A549 (cell line): ENCODE data around the gene GPR155. TPM values are rescaled to one million over a fixed set of nuclear protein-coding genes. Genes with fewer than 3 reads are reported as not detected.

Source experiments
- ATAC-seq, 2 experiments: fragments of 200-7000 bp in 1 of 2; fragments of >200 bp in 1 of 2; cut with Nextera tagmentation in 1 of 2; cut with Tn5 transposase in 1 of 2; 3 replicates each; pipeline versions ENCODE4 v1.8.0 to v1.9.1; 2018 to 2020; ENCODE audit warnings: mild to moderate bottlenecking in 1 of 2, moderate library complexity in 1 of 2
- CTCF ChIA-PET: fragments of 300-600 bp; sonication (Branson Sonifier 250); formaldehyde crosslinking; extraction: SDS; loops from one replicate; lab custom pipeline; 2021; ENCODE audit warnings: antibody characterized with exemption, inconsistent platforms; lab: Yijun Ruan, JAX
- POLR2A ChIA-PET: fragments of 350-600 bp; formaldehyde crosslinking; extraction: SDS; loops from one replicate; lab custom pipeline; 2021; ENCODE audit warnings: antibody characterized with exemption, inconsistent platforms; lab: Yijun Ruan, JAX
- DNase-seq, 2 experiments: peaks; one replicate each; pipeline versions ENCODE4 v3.0.0 to v3.0.0-alpha.2; 2011 to 2016; ENCODE audit warnings: low read depth in 1 of 2, low spot score in 1 of 2
- FAIRE-seq: peaks from 2 replicates; lab custom pipeline; 2011; peaks lifted over from hg19 to GRCh38; lab: Jason Lieb, UNC
- H3K27ac ChIP-seq, 2 experiments: fragments of >200 bp; sonication (Bioruptor Twin); formaldehyde crosslinking; 3 replicates each; pipeline ENCODE4 v1.5.1; 2016 to 2017
- H3K4me1 ChIP-seq: fragments of >200 bp; sonication (Bioruptor Twin); formaldehyde crosslinking; 3 replicates; pipeline ENCODE4 v1.6.1; 2016
- H3K4me2 ChIP-seq: fragments of >200 bp; sonication (Bioruptor Twin); formaldehyde crosslinking; 3 replicates; pipeline ENCODE4 v1.6.1; 2016
- H3K4me3 ChIP-seq: fragments of >200 bp; sonication (Bioruptor Twin); formaldehyde crosslinking; 3 replicates; pipeline ENCODE4 v1.5.1; 2016
- H3K9me3 ChIP-seq: fragments of >200 bp; sonication (Bioruptor Twin); formaldehyde crosslinking; 3 replicates; pipeline ENCODE4 v1.6.1; 2016
- CBX8 ChIP-seq: fragments of 200-600 bp; sonication (generic); IDR thresholded peaks from 2 replicates; pipeline ENCODE4 v1.6.1; 2016
- CTCF ChIP-seq: fragments of >200 bp; sonication (Bioruptor Twin); formaldehyde crosslinking; IDR thresholded peaks from 3 replicates; pipeline ENCODE4 v1.5.1; 2016
- E2F6 ChIP-seq: IDR thresholded peaks from 2 replicates; pipeline ENCODE4 v1.6.1; 2012; ENCODE audit warnings: low read depth, borderline replicate concordance
- EHF ChIP-seq: fragments of 250-450 bp; sonication (Bioruptor Pico); IDR thresholded peaks from 2 replicates; pipeline ENCODE4 v1.5.0; 2020; ENCODE audit warnings: mild to moderate bottlenecking
- EHMT2 ChIP-seq: fragments of 200-600 bp; sonication (generic); IDR thresholded peaks from 2 replicates; pipeline ENCODE4 v1.6.1; 2016; ENCODE audit warnings: antibody characterized with exemption, low read depth, mild to moderate bottlenecking, moderate library complexity
- EP300 ChIP-seq, 2 experiments: fragments of >200 bp; sonication (Bioruptor Twin); formaldehyde crosslinking; IDR thresholded peaks; 2 replicates in 1 of 2; 3 replicates in 1 of 2; pipeline ENCODE4 v1.6.1; 2016 to 2017
- HEYL ChIP-seq: fragments of 250-450 bp; sonication (Bioruptor Pico); IDR thresholded peaks from 2 replicates; pipeline ENCODE4 v1.8.0; 2021; ENCODE audit warnings: mild to moderate bottlenecking, moderate library complexity
- HMGXB4 ChIP-seq: fragments of 250-450 bp; sonication (Bioruptor Pico); IDR thresholded peaks from 2 replicates; pipeline ENCODE4 v1.5.0; 2021; ENCODE audit warnings: mild to moderate bottlenecking, moderate library complexity, borderline replicate concordance
- HOXA7 ChIP-seq: fragments of 250-450 bp; sonication (Bioruptor Pico); IDR thresholded peaks from 2 replicates; pipeline ENCODE4 v1.5.0; 2020; ENCODE audit warnings: mild to moderate bottlenecking, moderate library complexity
- JUNB ChIP-seq: fragments of >200 bp; sonication (Bioruptor Twin); formaldehyde crosslinking; IDR thresholded peaks from 2 replicates; pipeline ENCODE4 v1.6.1; 2016
- MAX ChIP-seq: IDR thresholded peaks from 2 replicates; pipeline ENCODE4 v1.6.1; 2012
- MYC ChIP-seq: IDR thresholded peaks from 2 replicates; pipeline ENCODE4 v1.6.1; 2012; ENCODE audit warnings: mild to moderate bottlenecking, inconsistent platforms, low read length, improper control_type of control experiment, borderline replicate concordance
- NFE2L2 ChIP-seq: fragments of 150-350 bp; conservative IDR thresholded peaks from 2 replicates; pipeline ENCODE4 v1.6.1; 2014; ENCODE audit warnings: low read length
- NPAS2 ChIP-seq: fragments of 250-450 bp; sonication (Bioruptor Pico); IDR thresholded peaks from 2 replicates; pipeline ENCODE4 v1.8.0; 2022; ENCODE audit warnings: mild to moderate bottlenecking, moderate library complexity, borderline replicate concordance
- NR3C1 ChIP-seq: fragments of >200 bp; sonication (Bioruptor Twin); formaldehyde crosslinking; IDR thresholded peaks from 3 replicates; pipeline ENCODE4 v1.6.1; 2017
- PHF8 ChIP-seq: fragments of 200-600 bp; sonication (generic); IDR thresholded peaks from 2 replicates; pipeline ENCODE4 v1.6.1; 2016; ENCODE audit warnings: low read depth, mild to moderate bottlenecking, antibody characterized with exemption, moderate library complexity, borderline replicate concordance
- RNF2 ChIP-seq: fragments of 200-600 bp; sonication (generic); IDR thresholded peaks from 2 replicates; pipeline ENCODE4 v1.6.1; 2016; ENCODE audit warnings: low read depth, mild to moderate bottlenecking, antibody characterized with exemption, moderate library complexity, borderline replicate concordance
- SREBF2 ChIP-seq: fragments of 450-650 bp; IDR thresholded peaks from 2 replicates; pipeline ENCODE4 v1.6.1; 2014; ENCODE audit warnings: mild to moderate bottlenecking, moderate library complexity
- TFCP2L1 ChIP-seq: fragments of 250-450 bp; sonication (Bioruptor Pico); IDR thresholded peaks from 2 replicates; pipeline ENCODE4 v1.5.0; 2021; ENCODE audit warnings: mild to moderate bottlenecking
- TP53 ChIP-seq: fragments of 250-450 bp; sonication (Bioruptor Pico); IDR thresholded peaks from 2 replicates; pipeline ENCODE4 v1.5.0; 2021; ENCODE audit warnings: mild to moderate bottlenecking, moderate library complexity
- ZC3H11A ChIP-seq: fragments of 450-650 bp; IDR thresholded peaks from 2 replicates; pipeline ENCODE4 v1.6.1; 2014; ENCODE audit warnings: antibody characterized with exemption, mild to moderate bottlenecking
- ZFP36 ChIP-seq: fragments of 450-650 bp; IDR thresholded peaks from 2 replicates; pipeline ENCODE4 v1.6.1; 2014; ENCODE audit warnings: borderline replicate concordance; ENCODE audit not compliant: partially characterized antibody
- WGBS: methylation state at CpG from one replicate; pipeline ENCODE4 v1.1.6; 2017; ENCODE audit errors: missing lambda C conversion rate; 5-methylcytosine and 5-hydroxymethylcytosine counted together
- polyA plus RNA-seq, 4 experiments: library from polyadenylated mRNA; depleted of rRNA in 3 of 4; stranded (reverse); fragments of >200 nt; fragmentation: RNase III in 1 of 4; extraction: RNeasy Plus Mini Kit Qiagen cat#74134 plus additional on column Dnase treatment in 1 of 4; gene quantifications; 2 replicates in 3 of 4; 3 replicates in 1 of 4; pipeline ENCODE4 v1.2.3, GENCODE V29; 2011 to 2017

Gene GPR155
- polyA plus RNA-seq, 2 of the 4 experiments (the other 2 are of a cell fraction): 0.49 to 1.7 TPM

GRCh38 chr2:174477759-174478158, 9.1 kb downstream of the GPR155 start:
- POLR2A ChIA-PET: no interaction called here
- Histone ChIP-seq H3K27ac (no peak overlapping the region), H3K4me2 (no peak overlapping the region), H3K4me3 (no peak overlapping the region), H3K9me3 (no peaks in the 10 kb centered on the region), H3K4me1 (no peaks in the 10 kb centered on the region)
- ATAC-seq (no peak), DNase-seq (no peak), FAIRE-seq (no peak)
- CTCF ChIA-PET: interaction anchor here (1.0 to 1.7 kb wide), 2 partner anchors 9 to 15 kb away, joined by 3 to 8 read pairs; partner anchors contain the start of gene GPR155
- no peak for TF ChIP-seq NFE2L2
- no peak for TF ChIP-seq ZFP36
- TF ChIP-seq TFCP2L1 (CRISPR knock-in tag): no peak
- TF ChIP-seq NPAS2: no peak
- no peak for TF ChIP-seq EP300 (IDR thresholded peaks at IDR 0.05)
- TF ChIP-seq SREBF2: no peak
- TF ChIP-seq NR3C1: no peak
- no peak for TF ChIP-seq MYC
- TF ChIP-seq ZC3H11A: no peak
- TF ChIP-seq PHF8: no peak
- no peak for TF ChIP-seq JUNB
- no peak for TF ChIP-seq CBX8
- 68% methylated on average over 1 of the region's 1 CpG for WGBS

GRCh38 chr2:174473796-174474195, 13.0 kb downstream of the GPR155 start:
- no peak for ATAC-seq
- H3K9me3 ChIP-seq: no peaks in the 10 kb centered on the region
- POLR2A ChIA-PET: no interaction called here
- no peak overlapping the region for H3K4me3 ChIP-seq
- H3K27ac ChIP-seq: no peak overlapping the region
- DNase-seq: no peak
- WGBS: 72% methylated on average over 3 of the region's 3 CpGs
- no peak for FAIRE-seq
- H3K4me2 ChIP-seq: no peak overlapping the region
- TF ChIP-seq RNF2 (no peak), ZFP36 (no peak), E2F6 (no peak), TP53 (CRISPR knock-in tag) (no peak), EHMT2 (no peak), EHF (CRISPR knock-in tag) (no peak), HEYL (CRISPR knock-in tag) (no peak), HMGXB4 (no peak), HOXA7 (CRISPR knock-in tag) (no peak), PHF8 (no peak), CTCF (no peak)
- CTCF ChIA-PET: interaction anchor here (1.1 to 2.8 kb wide), 3 partner anchors 11 to 28 kb away, joined by 3 to 22 read pairs (median 5); no protein-coding TSS in a partner anchor
- no peaks in the 10 kb centered on the region for H3K4me1 ChIP-seq

- Histone ChIP-seq H3K4me3 (no peak overlapping the region), H3K9me3 (no peaks in the 10 kb centered on the region), H3K4me2 (no peak overlapping the region), H3K27ac (no peak overlapping the region)
- 88% methylated on average over 4 of the region's 4 CpGs for WGBS
- POLR2A ChIA-PET: no interaction called here
- CTCF ChIA-PET: no interaction called here
- TF ChIP-seq E2F6 (0 out of 2 replicates have a peak, but pooled peaks have one; percentile 49), MAX (0 out of 2 replicates have a peak, but pooled peaks have one; percentile 28), CBX8 (no peak)
- TF ChIP-seq, all 56 proteins: peak for 2
- no peak for FAIRE-seq
- ATAC-seq: peak; percentile 56 to 67; a peak in 4 of 6 replicates
- peak in 1 of 2 experiments; percentile 33 for DNase-seq
- no peaks in the 10 kb centered on the region for H3K4me1 ChIP-seq
Measured at GRCh38 chr2:174465327-174465726, 21.5 kb downstream of the GPR155 start.
